Measurements from ENCODE around the gene ATP2C1. TPM values are rescaled to one million over a fixed set of nuclear protein-coding genes. Genes with fewer than 3 reads are reported as not detected.

The ATP2C1 gene
- total and polyA plus RNA-seq, 2 of the 4 experiments (the other 2 are of a cell fraction): 41.4 to 50.2 TPM

GRCh38 chr3:130979117-130979516 lies 85.2 kb downstream of the ATP2C1 start:
- DNase-seq (no peak), ATAC-seq (ENCODE audit: low read depth) (no peak)
- Histone ChIP-seq H2AFZ (replicated peaks; ENCODE audit: low read length, poor library complexity) (no peak overlapping the region), H4K20me1 (ENCODE audit: insufficient read depth, low read length) (no peaks in the 10 kb centered on the region), H3K4me2 (ENCODE audit: low read depth, low read length) (no peak overlapping the region), H3K4me1 (ENCODE audit: control insufficient read depth, insufficient read depth, low read length) (no peaks in the 10 kb centered on the region), H3K9me3 (ENCODE audit: control insufficient read depth, insufficient read depth, low read length) (no peaks in the 10 kb centered on the region), H3K9ac (ENCODE audit: low read depth, low read length) (no peak overlapping the region), H2AK9ac (replicated peaks; ENCODE audit: low read depth, low read length, poor library complexity) (no peak overlapping the region), H4K91ac (ENCODE audit: insufficient read depth, low read depth, low read length) (no peak overlapping the region), H3K27ac (ENCODE audit: insufficient read depth, low read length) (no peak overlapping the region), H3K4me3 (ENCODE audit: insufficient read depth, low read depth, low read length) (no peak overlapping the region), H2AK5ac (ENCODE audit: low read depth, low read length) (no peak overlapping the region), H2BK120ac (ENCODE audit: low read depth, low read length) (no peak overlapping the region), H3K23ac (ENCODE audit: low read depth, low read length) (no peak overlapping the region), H3K79me1 (ENCODE audit: low read depth in 1 of 2, low read length in 2 of 2) (peaks cover 0 to 2% of the 10 kb centered on the region in 2 experiments; a peak in 1 of 4 replicates), H3K18ac (ENCODE audit: low read depth, low read length) (no peak overlapping the region), H3K9me1 (ENCODE audit: insufficient read depth, low read length) (peaks cover 3% of the 10 kb centered on the region; the same call in 1 of the 2 replicates), H3K14ac (replicated peaks; ENCODE audit: low read depth, low read length) (no peak overlapping the region), H4K8ac (ENCODE audit: low read depth in 2 of 2, low read length in 2 of 2) (no peak overlapping the region), H3K4ac (ENCODE audit: low read depth, low read length) (no peak overlapping the region), H2BK15ac (ENCODE audit: low read depth, low read length) (no peak overlapping the region), H4K5ac (ENCODE audit: low read depth, low read length) (no peak overlapping the region), H3K36me3 (ENCODE audit: control insufficient read depth, insufficient read depth, low read length) (peaks cover 11% of the 10 kb centered on the region), H3K56ac (ENCODE audit: extremely low read depth, insufficient read depth, low read length) (no peak overlapping the region), H2BK20ac (ENCODE audit: low read depth, low read length) (no peak overlapping the region), H3K27me3 (ENCODE audit: control insufficient read depth, insufficient read depth, low read length) (no peaks in the 10 kb centered on the region), H2BK5ac (ENCODE audit: low read depth, low read length, poor library complexity, severe bottlenecking) (no peak overlapping the region)
- dilution Hi-C loops (cut with HindIII; ENCODE audit: low sequenced_read_pairs, unreplicated experiment) (no loop called here), intact Hi-C loops (cut with micrococcal nuclease) (no loop called here), in situ Hi-C loops (cut with MboI; ENCODE audit: low sequenced_read_pairs) (loop anchor here (25.0 kb wide), 1 partner anchor 242 kb away; the partner anchor contains the start of gene PIK3R4)
- TF ChIP-seq RFX5 (IDR thresholded peaks at IDR 0.05; ENCODE audit: low read depth, low read length): no peak
- no peak for TF ChIP-seq USF2 (IDR thresholded peaks at IDR 0.05; ENCODE audit: low read depth, low read length)
- no peak for TF ChIP-seq CEBPB (IDR thresholded peaks at IDR 0.05; ENCODE audit: low read depth, low read length)
- no peak for TF ChIP-seq SMC3 (IDR thresholded peaks at IDR 0.05; ENCODE audit: low read depth, low read length)
- WGBS, 2 experiments (ENCODE audit: extremely low coverage in 2 of 2, insufficient read length in 1 of 2): no CpG with 5 or more reads among the region's 2 CpGs
- ChIA-PET CTCF (interaction anchor here (1.2 kb wide), 1 partner anchor 15 kb away, joined by 3 read pairs; no protein-coding TSS in a partner anchor), POLR2A (ENCODE audit: unreplicated experiment) (interaction anchor here (0.7 kb wide), 1 partner anchor 1608 kb away, joined by 3 read pairs; no protein-coding TSS in a partner anchor)
- BruUV-seq (replicated peaks): no TSS peak

Data from IMR-90 (cell line).